Stimulated activated CD4-positive, alpha-beta T cell treated with anti-CD3 and anti-CD28 coated beads, Interleukin-12 subunit alpha, Interleukin-12 subunit beta, amount 100 ng/mL, for 4 hours (primary cell): ENCODE data around the gene ZBTB44.

ENCODE experiments used
- DNase-seq: peaks from one replicate; pipeline ENCODE4 v3.0.0-alpha.2; 2020

The ZBTB44 gene

DNA sequence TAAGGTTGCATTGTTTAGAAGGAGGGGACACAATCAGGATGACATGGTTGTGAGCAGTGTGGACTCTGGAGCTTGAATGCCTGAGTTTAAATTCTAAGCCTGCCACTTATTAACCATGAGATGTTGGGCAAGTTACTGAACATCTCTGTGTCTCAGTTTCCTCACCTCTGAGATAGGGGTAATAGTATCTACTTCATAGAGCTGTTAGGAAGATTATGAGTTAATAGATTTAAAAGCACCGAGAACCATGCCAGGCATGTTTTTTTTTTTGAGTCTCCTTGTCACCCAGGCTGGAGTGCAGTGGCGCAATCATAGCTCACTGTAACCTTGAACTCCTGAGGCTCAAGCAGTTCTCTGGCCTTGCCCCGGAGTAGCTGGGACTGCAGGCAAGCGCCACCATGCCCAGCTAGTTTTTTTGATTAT is 121.9 kb downstream of the ZBTB44 start:
- DNase-seq = no peak

DNA sequence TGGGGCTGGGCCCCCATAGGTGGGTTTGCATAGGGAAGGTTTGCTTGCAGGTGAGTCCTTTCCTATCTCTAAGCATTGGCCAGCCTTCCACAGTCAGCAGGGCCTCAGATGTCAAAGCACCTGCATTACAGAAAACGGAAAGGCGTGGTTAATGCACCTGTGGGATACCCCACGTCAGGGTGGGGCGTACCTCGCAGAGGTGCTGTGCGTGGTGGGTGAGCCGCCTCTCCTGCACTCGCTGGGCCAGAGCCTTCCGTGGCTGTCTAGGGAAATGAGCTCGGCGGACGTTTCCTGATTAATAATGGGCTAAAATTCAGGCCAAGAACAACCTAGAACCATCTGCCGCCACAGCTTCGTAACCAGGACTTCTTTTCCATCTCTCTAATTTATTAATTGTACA is 122.8 kb downstream of the ZBTB44 start:
- DNase-seq = no peak

DNA sequence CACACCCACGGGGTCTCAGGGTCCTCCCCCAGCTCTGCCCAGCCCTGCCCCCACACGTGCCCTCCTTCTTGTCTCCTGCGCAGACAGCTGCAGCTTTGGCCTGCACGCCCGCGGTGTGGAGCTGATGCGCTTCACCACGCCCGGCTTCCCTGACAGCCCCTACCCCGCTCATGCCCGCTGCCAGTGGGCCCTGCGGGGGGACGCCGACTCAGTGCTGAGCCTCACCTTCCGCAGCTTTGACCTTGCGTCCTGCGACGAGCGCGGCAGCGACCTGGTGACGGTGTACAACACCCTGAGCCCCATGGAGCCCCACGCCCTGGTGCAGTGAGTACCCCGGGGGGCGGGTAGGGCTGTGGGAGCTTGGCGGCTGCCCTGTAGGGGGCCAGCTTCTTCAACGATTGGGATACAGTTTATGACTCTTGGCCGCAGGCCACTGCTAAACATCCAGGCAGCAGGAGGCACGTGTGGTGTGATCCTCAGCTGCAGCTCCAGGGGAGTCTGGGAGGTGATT is 124.3 kb downstream of the ZBTB44 start:
- no peak for DNase-seq

DNA sequence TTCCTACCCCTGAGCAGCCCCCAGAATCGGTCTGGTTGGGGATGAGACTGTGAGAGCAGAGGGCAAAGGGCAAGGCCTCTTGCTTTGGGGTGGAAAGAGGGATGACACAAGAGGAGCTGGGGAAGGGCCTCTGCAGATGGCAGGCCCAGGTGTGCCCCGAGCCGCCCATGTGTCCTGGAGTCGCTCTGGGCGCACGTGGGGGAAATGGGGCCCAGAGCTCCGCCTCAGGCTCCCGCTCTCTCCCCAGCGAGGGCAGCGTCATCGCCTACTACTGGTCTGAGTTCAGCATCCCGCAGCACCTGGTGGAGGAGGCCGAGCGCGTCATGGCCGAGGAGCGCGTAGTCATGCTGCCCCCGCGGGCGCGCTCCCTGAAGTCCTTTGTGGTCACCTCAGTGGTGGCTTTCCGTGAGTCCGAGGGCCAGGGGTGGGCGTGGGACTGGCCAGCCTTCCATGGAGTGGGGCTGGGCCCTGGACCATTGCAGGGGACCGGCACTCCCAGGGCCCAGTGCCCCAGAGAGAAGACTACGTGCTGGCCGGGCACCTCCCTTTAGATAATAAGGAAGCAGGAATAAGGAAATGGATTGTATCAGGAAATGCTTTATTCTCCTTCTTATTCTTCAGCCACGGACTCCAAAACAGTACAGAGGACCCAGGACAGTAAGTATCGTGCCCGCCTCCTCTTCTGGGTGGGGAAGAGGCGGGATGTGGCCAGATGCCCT is 125.1 kb downstream of the ZBTB44 start:
- no peak for DNase-seq

DNA sequence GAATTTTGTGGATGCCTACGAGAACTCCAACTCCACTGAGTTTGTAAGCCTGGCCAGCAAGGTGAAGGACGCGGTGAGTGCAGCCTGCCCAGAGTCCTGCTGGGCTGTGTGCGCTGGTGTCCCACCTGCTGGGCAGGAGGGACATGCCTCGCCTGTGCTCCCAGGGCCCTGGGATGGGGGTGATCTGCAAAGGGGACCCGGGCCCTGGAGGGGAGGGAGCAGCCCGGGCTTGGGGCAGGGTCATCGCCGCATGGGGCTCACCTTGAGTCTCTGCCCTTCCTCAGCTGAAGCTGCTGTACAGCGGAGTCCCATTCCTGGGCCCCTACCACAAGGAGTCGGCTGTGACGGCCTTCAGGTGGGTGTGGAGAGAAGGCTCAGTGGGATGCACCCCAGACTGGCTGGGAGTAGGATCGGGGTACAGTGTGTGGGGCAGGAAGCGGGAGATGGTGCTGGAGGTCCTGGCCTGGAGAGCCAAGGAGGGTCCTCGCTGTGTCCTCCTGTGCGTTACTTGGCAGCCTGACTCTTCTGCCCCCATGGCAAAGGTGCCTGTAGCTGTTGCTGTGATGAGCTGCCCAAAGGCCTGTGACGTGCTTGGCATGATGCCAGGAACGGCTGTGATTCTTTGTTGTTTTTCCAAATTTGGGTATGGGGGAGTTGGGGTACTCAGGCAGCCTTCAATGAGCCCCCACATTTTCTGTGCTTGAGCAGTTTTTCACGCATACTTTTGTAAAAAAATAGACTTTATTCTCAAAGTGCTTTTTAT is 126.0 kb downstream of the ZBTB44 start:
- DNase-seq = no peak

DNA sequence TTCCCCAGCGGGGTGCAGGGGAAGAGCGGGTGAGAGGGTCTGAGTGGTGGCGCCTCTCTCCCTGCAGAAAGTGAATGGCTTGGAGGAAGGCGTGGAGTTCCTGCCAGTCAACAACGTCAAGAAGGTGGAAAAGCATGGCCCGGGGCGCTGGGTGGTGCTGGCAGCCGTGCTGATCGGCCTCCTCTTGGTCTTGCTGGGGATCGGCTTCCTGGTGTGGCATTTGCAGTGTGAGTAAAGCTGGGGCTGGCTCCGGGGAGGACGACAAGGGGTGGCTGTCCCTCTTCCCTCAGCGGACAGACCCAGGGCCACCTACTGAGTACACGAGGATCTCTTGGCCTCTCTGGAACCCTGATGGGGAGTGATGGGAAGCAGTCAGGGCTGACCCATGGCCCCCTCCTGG is 126.7 kb downstream of the ZBTB44 start:
- no peak for DNase-seq

DNA sequence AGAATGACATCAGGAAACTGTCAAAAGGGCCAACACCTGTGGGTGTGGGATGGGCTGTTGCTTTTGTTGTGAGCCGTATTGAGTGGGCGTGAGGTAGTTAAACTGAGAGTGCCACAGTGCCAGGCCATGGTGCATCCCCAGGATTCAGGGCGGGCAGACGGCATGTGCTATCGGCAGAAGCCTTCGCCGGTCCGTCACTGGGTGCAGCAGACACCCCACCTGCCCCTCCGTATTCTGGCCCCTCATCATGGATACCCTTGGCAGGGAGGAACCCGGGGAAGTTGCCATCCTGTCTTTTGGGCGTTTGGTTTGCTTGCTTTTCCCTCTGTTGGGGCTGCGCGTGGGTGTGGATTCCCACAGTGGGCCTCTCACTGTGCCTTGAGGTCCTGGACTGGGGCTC is 127.6 kb downstream of the ZBTB44 start:
- no peak for DNase-seq

DNA sequence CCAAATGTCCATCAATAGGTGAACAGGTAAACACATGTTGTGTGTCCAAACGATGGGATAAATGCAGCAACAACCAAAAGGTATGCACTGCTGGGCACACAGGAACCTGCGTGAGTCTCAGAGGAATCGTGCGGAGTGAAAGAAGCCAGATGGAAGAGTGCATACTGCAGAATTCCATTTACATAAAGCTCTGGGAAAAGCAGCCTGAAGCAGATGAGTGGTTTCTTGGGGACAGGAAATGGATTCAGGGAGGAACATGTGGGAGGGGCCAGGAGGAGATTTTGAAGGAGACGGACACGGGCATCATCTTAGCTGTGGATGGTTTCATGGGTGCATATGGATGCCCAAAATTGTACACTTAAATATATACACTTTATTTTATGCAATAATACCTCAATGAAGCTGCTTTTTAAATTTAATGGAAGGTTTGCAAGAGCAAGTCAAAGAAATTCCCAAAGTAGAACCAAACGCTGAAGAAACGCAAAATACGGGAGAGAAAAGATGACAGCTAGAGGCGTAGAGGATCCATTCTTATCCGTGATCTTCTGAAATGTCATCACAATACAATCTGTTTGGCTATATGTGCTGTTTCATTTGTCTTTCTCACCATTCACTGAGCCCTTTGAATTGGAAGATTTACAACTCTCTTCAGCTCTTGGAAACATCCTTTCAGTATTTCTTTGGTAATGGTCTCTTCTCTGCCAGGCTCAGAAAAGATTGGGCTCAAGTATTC is 130.7 kb downstream of the ZBTB44 start:
- no peak for DNase-seq

DNA sequence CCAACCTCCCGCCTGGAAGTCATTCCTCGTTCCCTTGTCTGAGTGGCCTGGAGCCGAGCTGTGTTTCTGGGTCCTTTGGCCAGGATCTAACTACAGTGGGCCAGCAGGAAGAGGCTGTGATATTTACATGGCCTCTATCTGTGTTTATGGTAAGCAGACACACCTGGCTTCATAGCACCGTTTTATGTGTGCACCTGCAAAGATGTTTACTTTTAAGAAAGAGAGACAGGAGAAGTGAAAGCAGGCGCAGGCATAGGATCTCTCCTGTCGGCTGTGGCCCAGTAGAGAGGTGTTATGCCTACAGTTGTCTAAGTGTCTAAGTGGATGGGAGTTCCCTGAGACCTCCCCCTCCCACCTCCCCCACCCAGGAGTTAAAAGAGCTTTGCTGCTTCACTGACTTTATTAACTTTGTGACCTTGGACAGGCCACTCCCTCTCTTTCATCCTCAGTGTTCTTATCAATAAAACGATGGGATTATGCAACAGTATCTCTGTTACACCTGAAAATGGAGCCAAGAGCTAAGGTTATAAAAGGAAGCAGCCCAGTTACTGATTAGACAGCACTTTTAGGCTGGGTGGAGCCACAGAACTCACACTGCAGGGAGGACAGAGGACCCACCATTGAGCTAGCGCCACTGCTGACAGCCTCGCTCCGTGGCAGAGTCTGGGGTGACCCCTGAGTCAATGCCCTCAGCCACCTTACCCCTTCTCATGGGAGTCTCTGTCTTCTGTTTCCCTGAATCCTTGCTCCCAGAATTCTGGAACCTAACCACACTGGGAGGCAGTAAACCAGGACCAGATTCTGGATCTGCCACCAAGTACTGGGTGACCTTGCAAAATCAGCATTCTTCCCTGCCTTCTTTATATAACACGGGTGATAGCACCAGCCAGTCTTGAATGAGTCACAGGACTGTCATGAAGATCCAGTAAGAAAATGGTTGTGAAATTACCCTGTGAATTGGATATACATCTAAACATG is 133.1 kb downstream of the ZBTB44 start:
- no peak for DNase-seq

DNA sequence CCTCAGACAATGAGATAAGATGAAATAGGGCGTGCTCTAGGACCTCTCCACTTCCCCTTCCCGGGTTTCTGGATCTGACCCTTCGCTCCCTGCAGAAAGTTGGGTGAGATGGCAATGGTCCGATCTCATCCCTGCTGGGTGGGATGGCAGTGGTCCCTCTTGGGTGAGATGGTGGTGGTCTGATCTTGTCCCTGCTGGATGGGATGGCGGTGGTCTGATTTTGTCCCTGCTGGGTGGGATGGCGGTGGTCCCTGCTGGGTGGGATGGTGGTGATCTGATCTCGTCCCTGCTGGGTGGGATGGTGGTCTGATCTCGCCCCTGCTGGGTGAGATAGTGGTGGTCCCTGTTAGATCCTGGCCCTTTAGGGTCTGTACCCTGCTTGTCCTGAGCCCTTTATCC is 133.8 kb downstream of the ZBTB44 start:
- DNase-seq = no peak

DNA sequence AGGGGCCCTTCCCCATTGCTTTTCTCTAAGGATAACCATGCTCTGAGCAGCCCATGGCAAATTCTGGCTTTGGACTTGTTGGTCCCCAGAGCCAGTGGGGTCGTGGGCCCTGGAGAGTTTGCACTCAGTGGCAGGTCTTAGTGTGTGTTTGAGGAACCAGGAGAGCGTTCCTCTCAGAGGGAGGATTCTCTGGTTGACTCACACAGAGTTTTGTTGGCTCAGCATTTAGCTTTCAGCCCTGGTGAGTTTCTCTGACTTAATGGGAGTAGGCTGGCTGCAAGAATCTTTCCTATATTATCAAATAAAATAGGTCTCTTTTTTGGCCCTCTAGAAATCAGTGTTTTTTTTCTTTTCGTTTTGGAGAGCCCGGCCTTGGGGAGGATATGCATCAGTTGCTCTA is 134.2 kb downstream of the ZBTB44 start:
- no peak for DNase-seq

DNA sequence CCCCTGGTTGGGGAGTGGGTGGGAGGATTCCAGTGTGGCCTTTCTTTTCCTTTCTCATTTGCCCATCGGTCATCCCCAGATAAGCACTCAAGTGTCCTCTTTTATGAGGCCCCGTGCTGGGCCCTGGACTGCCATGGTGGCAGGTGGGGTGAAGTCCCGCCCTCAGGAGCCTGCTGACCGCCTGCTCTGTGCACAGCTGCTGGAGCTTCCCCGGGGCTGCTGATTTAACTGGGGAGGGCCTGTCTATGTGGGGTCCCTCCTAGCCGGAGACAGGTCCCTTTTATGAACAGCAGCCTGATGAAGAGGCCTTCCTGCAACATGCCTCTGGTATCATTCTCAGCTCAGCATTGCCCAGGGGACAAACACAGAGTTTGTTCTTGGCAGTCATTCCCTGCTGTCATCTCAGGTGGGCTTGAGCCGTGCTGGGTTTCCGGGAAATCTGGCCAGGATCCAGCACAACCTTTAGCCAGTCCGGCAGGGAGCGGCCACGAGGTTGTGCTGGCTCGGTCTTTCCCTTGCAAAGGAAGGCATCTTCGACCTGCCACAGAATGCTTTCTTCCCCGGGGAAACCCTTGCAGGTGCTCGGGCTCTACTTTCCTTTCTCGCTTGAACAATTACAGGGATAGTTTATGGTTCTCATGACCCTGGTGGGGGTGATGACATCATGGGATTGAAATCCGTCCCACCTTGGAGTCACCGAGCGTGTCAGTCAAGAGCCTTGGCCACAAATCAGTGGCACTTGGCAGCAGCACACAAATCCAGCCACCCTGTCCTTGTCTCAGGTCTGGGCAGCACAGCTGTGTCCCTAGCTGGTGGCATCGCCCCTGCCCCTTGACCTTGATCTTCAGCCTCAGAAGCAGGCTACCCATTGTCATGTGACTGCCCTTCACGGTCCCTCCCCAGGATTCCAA is 135.1 kb downstream of the ZBTB44 start:
- DNase-seq = no peak

DNA sequence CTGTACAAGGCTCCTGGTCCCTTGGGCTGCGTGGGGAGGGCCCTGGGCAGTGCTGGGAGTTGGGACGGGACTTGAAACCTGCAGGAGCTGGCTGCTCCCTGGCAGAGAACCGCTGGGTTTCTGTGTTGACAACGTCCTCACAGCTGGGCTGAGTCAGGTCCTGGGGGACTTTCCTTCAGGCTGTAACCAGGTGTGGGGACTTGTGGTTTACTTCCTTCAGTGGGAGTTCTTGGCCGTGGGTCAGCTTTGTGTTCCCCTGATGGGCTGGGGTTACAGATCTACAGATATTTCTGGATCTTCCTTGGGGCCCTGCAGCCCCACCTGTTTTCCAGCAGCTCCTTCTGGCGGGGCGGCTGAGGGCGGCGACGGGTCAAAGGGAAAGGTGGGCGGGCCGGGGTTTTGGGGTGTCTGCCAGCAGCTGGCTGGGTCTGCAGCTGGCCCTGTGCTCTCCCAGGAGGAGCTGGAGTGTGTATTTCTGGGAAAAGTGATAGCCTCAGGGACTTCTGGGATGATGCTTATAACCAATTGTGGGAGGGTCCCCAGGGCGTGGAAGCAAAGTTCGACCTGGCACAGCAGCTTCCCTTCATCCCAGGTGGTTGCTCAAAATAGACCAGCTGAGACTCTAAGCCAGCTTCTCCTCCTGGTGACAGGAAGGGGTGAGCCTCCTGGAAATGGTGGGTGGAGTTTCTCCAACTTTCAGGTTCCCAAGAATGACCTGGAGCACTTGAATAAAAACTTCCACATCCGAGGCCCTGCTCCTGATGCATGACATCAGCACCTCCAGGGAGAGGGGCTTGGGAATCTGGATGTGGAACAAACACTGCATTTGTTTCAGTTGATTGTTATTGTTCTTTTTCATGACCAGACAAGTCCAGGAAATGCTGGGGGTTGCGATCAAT is 136.0 kb downstream of the ZBTB44 start:
- DNase-seq = no peak

DNA sequence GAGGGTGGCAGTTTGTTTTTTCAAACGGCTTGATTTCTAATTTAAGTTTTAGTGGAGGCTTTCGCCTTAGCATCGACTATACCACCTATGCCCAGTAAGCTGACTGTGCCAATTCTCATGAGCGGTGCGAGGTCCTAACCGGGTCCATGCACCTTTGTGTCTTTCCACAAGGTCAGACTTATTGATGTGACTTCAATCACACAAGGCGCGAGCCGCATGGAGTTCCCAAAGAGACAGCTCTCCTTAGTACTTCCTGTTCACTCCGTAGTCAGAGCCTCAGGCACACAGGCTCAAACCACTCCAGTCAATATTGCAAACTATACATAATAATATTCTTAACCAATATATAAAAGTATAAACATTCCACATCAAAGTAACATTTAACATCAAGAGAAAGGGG is 136.9 kb downstream of the ZBTB44 start:
- no peak for DNase-seq
